IMR-90 (cell line): ENCODE data around the gene MAK. TPM values are rescaled to one million over a fixed set of nuclear protein-coding genes. Genes with fewer than 3 reads are reported as not detected.

Experiments
- ATAC-seq: fragments of 200-7000 bp; cut with Tn5 transposase; 2 replicates; pipeline ENCODE4 v1.9.1; 2020; ENCODE audit warnings: low read depth, mild to moderate bottlenecking, moderate library complexity
- BruUV-seq: library from RNA; stranded (reverse); fragments of 400-500 nt; replicated peaks from 2 replicates; lab custom pipeline; 2021; lab: Mats Ljungman, UMichigan
- CTCF ChIA-PET: fragments of 300-600 bp; formaldehyde crosslinking; extraction: SDS; loops from one replicate; lab custom pipeline; 2021; ENCODE audit warnings: antibody characterized with exemption; lab: Yijun Ruan, JAX
- POLR2A ChIA-PET: fragments of 300-600 bp; sonication (Branson Sonifier 250); formaldehyde crosslinking; loops from one replicate; lab custom pipeline; 2022; ENCODE audit warnings: antibody characterized with exemption; ENCODE audit not compliant: unreplicated experiment; lab: Charles Lee
- DNase-seq: peaks from one replicate; pipeline ENCODE4 v3.0.0; 2013
- H2AFZ ChIP-seq: replicated peaks from 2 replicates; pipeline ENCODE3; 2013; ENCODE audit warnings: low read length, mild to moderate bottlenecking; ENCODE audit not compliant: poor library complexity
- H2AK5ac ChIP-seq: 2 replicates; pipeline ENCODE4 v1.6.1; 2013; ENCODE audit warnings: low read depth, low read length, inconsistent platforms
- H2AK9ac ChIP-seq: replicated peaks from 2 replicates; pipeline ENCODE3; 2013; ENCODE audit warnings: mild to moderate bottlenecking, low read depth, low read length, moderate library complexity; ENCODE audit not compliant: poor library complexity
- H2BK120ac ChIP-seq: 2 replicates; pipeline ENCODE4 v1.6.1; 2013; ENCODE audit warnings: low read depth, low read length, inconsistent platforms
- H2BK15ac ChIP-seq: 3 replicates; pipeline ENCODE4 v1.6.1; 2013; ENCODE audit warnings: low read depth, low read length, inconsistent platforms
- H2BK20ac ChIP-seq: 2 replicates; pipeline ENCODE4 v1.6.1; 2013; ENCODE audit warnings: low read depth, mild to moderate bottlenecking, inconsistent platforms, low read length, moderate library complexity
- H2BK5ac ChIP-seq: 2 replicates; pipeline ENCODE4 v1.6.1; 2013; ENCODE audit warnings: mild to moderate bottlenecking, low read depth, low read length, inconsistent platforms; ENCODE audit not compliant: poor library complexity, severe bottlenecking
- H3K14ac ChIP-seq: replicated peaks from 2 replicates; pipeline ENCODE4 v1.6.1; 2013; ENCODE audit warnings: low read depth, low read length, inconsistent platforms
- H3K18ac ChIP-seq: 2 replicates; pipeline ENCODE4 v1.6.1; 2013; ENCODE audit warnings: low read depth, low read length, control low read depth
- H3K23ac ChIP-seq: 2 replicates; pipeline ENCODE4 v1.6.1; 2013; ENCODE audit warnings: low read depth, low read length, inconsistent platforms
- H3K27ac ChIP-seq: 2 replicates; pipeline ENCODE4 v1.5.1; 2013; ENCODE audit warnings: mild to moderate bottlenecking, control low read depth, low read length; ENCODE audit not compliant: insufficient read depth
- H3K27me3 ChIP-seq: 2 replicates; pipeline ENCODE4 v1.6.1; 2013; ENCODE audit warnings: low read length; ENCODE audit not compliant: control insufficient read depth, insufficient read depth
- H3K36me3 ChIP-seq: 2 replicates; pipeline ENCODE4 v1.6.1; 2013; ENCODE audit warnings: low read length, mixed read lengths; ENCODE audit not compliant: control insufficient read depth, insufficient read depth
- H3K4ac ChIP-seq: 2 replicates; pipeline ENCODE4 v1.6.1; 2013; ENCODE audit warnings: low read depth, low read length, inconsistent platforms
- H3K4me1 ChIP-seq: 2 replicates; pipeline ENCODE4 v1.6.1; 2013; ENCODE audit warnings: low read length, mixed read lengths; ENCODE audit not compliant: control insufficient read depth, insufficient read depth
- H3K4me2 ChIP-seq: 2 replicates; pipeline ENCODE4 v1.6.1; 2013; ENCODE audit warnings: low read depth, mild to moderate bottlenecking, control low read depth, low read length, moderate library complexity
- H3K4me3 ChIP-seq: 2 replicates; pipeline ENCODE4 v1.5.1; 2013; ENCODE audit warnings: low read depth, mild to moderate bottlenecking, control low read depth, low read length, moderate library complexity; ENCODE audit not compliant: insufficient read depth
- H3K56ac ChIP-seq: 2 replicates; pipeline ENCODE4 v1.6.1; 2013; ENCODE audit warnings: low read length, inconsistent platforms; ENCODE audit not compliant: insufficient read depth; ENCODE audit errors: extremely low read depth
- H3K79me1 ChIP-seq, 2 experiments: 2 replicates each; pipeline ENCODE4 v1.6.1; 2013; ENCODE audit warnings: low read length in 2 of 2, inconsistent platforms in 1 of 2, low read depth in 1 of 2
- H3K9ac ChIP-seq: 2 replicates; pipeline ENCODE4 v1.6.1; 2013; ENCODE audit warnings: low read depth, low read length, control low read depth
- H3K9me1 ChIP-seq: 2 replicates; pipeline ENCODE4 v1.6.1; 2013; ENCODE audit warnings: low read length, inconsistent platforms; ENCODE audit not compliant: insufficient read depth
- H3K9me3 ChIP-seq: 2 replicates; pipeline ENCODE4 v1.6.1; 2013; ENCODE audit warnings: low read length; ENCODE audit not compliant: control insufficient read depth, insufficient read depth
- H4K20me1 ChIP-seq: 2 replicates; pipeline ENCODE4 v1.6.1; 2013; ENCODE audit warnings: low read length, inconsistent platforms; ENCODE audit not compliant: insufficient read depth
- H4K5ac ChIP-seq: 2 replicates; pipeline ENCODE4 v1.6.1; 2013; ENCODE audit warnings: mild to moderate bottlenecking, low read depth, low read length, control low read depth
- H4K8ac ChIP-seq, 2 experiments: 2 replicates each; pipeline ENCODE4 v1.6.1; 2013; ENCODE audit warnings: low read depth in 2 of 2, low read length in 2 of 2, control low read depth in 1 of 2, inconsistent platforms in 1 of 2
- H4K91ac ChIP-seq: 2 replicates; pipeline ENCODE4 v1.6.1; 2013; ENCODE audit warnings: low read depth, low read length, inconsistent platforms; ENCODE audit not compliant: insufficient read depth
- RAD21 ChIP-seq: IDR thresholded peaks from 2 replicates; pipeline ENCODE4 v1.6.1; 2012; ENCODE audit warnings: low read length, improper control_type of control experiment
- SMC3 ChIP-seq: fragments of 150-350 bp; IDR thresholded peaks from 2 replicates; pipeline ENCODE4 v1.6.1; 2016; ENCODE audit warnings: low read depth, mild to moderate bottlenecking, antibody characterized with exemption, low read length, moderate library complexity
- WGBS, 2 experiments: methylation state at CpG; one replicate each; pipeline versions ENCODE4 v1.1.5 to v1.1.7; 2013; ENCODE audit warnings: missing lambda C conversion rate in 2 of 2; ENCODE audit not compliant: insufficient read length in 1 of 2; ENCODE audit errors: extremely low coverage in 2 of 2; 5-methylcytosine and 5-hydroxymethylcytosine counted together
- dilution Hi-C: fragments of 300-500 bp; cut with HindIII; formaldehyde crosslinking; loops from one replicate; pipeline ENCODE4 v1.14.3; 2018; ENCODE audit warnings: low sequenced_read_pairs; ENCODE audit not compliant: unreplicated experiment
- in situ Hi-C: fragments of 300-500 bp; cut with MboI; formaldehyde crosslinking; loops from 3 replicates; pipeline ENCODE4 v1.14.3; 2019; ENCODE audit warnings: low sequenced_read_pairs, inconsistent platforms, mixed read lengths
- intact Hi-C: fragments of 100-400 bp; cut with micrococcal nuclease; formaldehyde crosslinking; loops from 2 replicates; pipeline ENCODE4 v1.10.0; 2022
- polyA plus RNA-seq, 3 experiments: library from polyadenylated mRNA; depleted of rRNA; stranded (reverse); fragments of >200 nt; gene quantifications; 2 replicates each; pipeline ENCODE4 v1.2.3, GENCODE V29; 2012; ENCODE audit warnings: low replicate concordance in 1 of 3
- total RNA-seq: library from RNA; depleted of rRNA; stranded (reverse); fragments of >200 nt; gene quantifications from 2 replicates; pipeline ENCODE4 v1.2.3, GENCODE V29; 2012
- TF ChIP-seq, protein P1 (sequence below): conservative IDR thresholded peaks from 2 replicates; pipeline ENCODE4 v1.5.1; 2012; ENCODE audit warnings: mild to moderate bottlenecking, low read depth, low read length, improper control_type of control experiment

The MAK gene
- total and polyA plus RNA-seq, 2 of the 4 experiments (the other 2 are of a cell fraction): not detected

DNA sequence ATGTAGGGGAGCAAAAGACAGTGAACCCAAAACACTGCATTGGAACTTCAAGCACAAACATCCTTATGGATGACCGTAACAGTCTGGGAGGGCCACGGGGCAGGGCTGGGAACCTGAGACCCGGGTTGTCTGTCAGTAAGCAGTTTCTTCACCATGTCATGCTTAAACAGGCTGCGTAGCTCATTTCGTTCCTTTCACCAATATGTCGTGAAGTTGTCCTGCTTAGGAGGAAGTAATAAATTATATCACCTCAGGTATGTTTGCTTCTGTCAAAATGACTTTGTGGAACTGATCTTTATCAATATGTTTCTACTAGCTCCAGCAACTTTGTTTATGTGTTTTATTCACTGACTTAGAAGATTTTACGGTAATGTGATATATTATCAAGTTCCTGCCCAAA is 12.4 kb upstream of the MAK start:
- no peak overlapping the region for H3K4me3 ChIP-seq
- no peaks in the 10 kb centered on the region; the same call in 1 of the 2 replicates for H3K4me1 ChIP-seq
- H2BK120ac ChIP-seq: no peak overlapping the region
- POLR2A ChIA-PET: no interaction called here
- H4K91ac ChIP-seq: no peak overlapping the region
- no peak overlapping the region for H3K4me2 ChIP-seq
- H3K27ac ChIP-seq: no peak overlapping the region
- no peak overlapping the region for H2BK20ac ChIP-seq
- DNase-seq (no peak), ATAC-seq (no peak)
- no peaks in the 10 kb centered on the region for H4K20me1 ChIP-seq
- dilution Hi-C loops (no loop called here), intact Hi-C loops (no loop called here), in situ Hi-C loops (no loop called here)
- TF ChIP-seq, protein P1, sequence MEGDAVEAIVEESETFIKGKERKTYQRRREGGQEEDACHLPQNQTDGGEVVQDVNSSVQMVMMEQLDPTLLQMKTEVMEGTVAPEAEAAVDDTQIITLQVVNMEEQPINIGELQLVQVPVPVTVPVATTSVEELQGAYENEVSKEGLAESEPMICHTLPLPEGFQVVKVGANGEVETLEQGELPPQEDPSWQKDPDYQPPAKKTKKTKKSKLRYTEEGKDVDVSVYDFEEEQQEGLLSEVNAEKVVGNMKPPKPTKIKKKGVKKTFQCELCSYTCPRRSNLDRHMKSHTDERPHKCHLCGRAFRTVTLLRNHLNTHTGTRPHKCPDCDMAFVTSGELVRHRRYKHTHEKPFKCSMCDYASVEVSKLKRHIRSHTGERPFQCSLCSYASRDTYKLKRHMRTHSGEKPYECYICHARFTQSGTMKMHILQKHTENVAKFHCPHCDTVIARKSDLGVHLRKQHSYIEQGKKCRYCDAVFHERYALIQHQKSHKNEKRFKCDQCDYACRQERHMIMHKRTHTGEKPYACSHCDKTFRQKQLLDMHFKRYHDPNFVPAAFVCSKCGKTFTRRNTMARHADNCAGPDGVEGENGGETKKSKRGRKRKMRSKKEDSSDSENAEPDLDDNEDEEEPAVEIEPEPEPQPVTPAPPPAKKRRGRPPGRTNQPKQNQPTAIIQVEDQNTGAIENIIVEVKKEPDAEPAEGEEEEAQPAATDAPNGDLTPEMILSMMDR: no peak
- TF ChIP-seq SMC3 (no peak), RAD21 (no peak)
- H3K4ac ChIP-seq: no peak overlapping the region
- no peak overlapping the region for H4K8ac ChIP-seq
- no peak overlapping the region for H4K5ac ChIP-seq
- peaks cover 3% of the 10 kb centered on the region for H3K27me3 ChIP-seq
- H3K9me3 ChIP-seq: peaks cover 2% of the 10 kb centered on the region; the same call in 1 of the 2 replicates
- no peak overlapping the region for H2AFZ ChIP-seq
- H3K56ac ChIP-seq: no peak overlapping the region
- no peak overlapping the region for H2AK9ac ChIP-seq
- CTCF ChIA-PET: no interaction called here
- H2AK5ac ChIP-seq: no peak overlapping the region
- BruUV-seq: no TSS peak
- H3K79me1 ChIP-seq: no peaks in the 10 kb centered on the region
- no peak overlapping the region for H3K18ac ChIP-seq
- no peak overlapping the region for H2BK15ac ChIP-seq
- no peak overlapping the region for H3K14ac ChIP-seq
- H3K9ac ChIP-seq: no peak overlapping the region
- WGBS, 2 experiments: 20% methylated on average over 1 of the region's 7 CpGs; no CpG with 5 or more reads in 1 of the 2 experiments
- no peaks in the 10 kb centered on the region for H3K9me1 ChIP-seq
- no peak overlapping the region for H3K23ac ChIP-seq
- H3K36me3 ChIP-seq: no peaks in the 10 kb centered on the region
- no peak overlapping the region for H2BK5ac ChIP-seq
